Colonic mucosa (tissue), 4 donors: ENCODE data around the gene ACP7. TPM values are rescaled to one million over a fixed set of nuclear protein-coding genes. Genes with fewer than 3 reads are reported as not detected.

Experiments used
- DNase-seq: peaks from one replicate; pipeline ENCODE4 v3.0.0-alpha.2; 2020
- H3K27ac ChIP-seq: fragments of 200-600 bp; one replicate; pipeline ENCODE4 v1.8.0; 2021
- H3K27me3 ChIP-seq: fragments of 200-600 bp; one replicate; pipeline ENCODE4 v1.8.0; 2021
- H3K36me3 ChIP-seq: fragments of 200-600 bp; one replicate; pipeline ENCODE4 v1.8.0; 2021
- H3K4me1 ChIP-seq: fragments of 200-600 bp; one replicate; pipeline ENCODE4 v1.8.0; 2021; ENCODE audit warnings: mild to moderate bottlenecking
- H3K4me3 ChIP-seq: fragments of 200-600 bp; one replicate; pipeline ENCODE4 v1.8.0; 2021
- H3K9ac ChIP-seq, 2 donors: one replicate each; pipeline ENCODE4 v1.7.0; 2013; ENCODE audit warnings: control low read depth in 2 of 2, low read depth in 2 of 2, low read length in 2 of 2
- H3K9me3 ChIP-seq: fragments of 200-600 bp; one replicate; pipeline ENCODE4 v1.8.0; 2021
- CTCF ChIP-seq: fragments of 200-600 bp; IDR thresholded peaks from one replicate; pipeline ENCODE4 v1.8.0; 2022; ENCODE audit warnings: antibody characterized with exemption, mild to moderate bottlenecking
- intact Hi-C: fragments of 100-400 bp; cut with DNase I; formaldehyde crosslinking; loops from one replicate; pipeline ENCODE4 v1.14.1; 2022
- total RNA-seq, 2 donors: library from RNA; stranded (reverse); fragmentation: NEBNext Ultra II Directional in 1 of 2; extraction: Animal tissue kit (Norgen Biotek cat#: 25700) in 1 of 2; gene quantifications; one replicate each; pipeline ENCODE4 v1.2.1, GENCODE V29; 2021
- donor health status: healthy.
- donor health status: DM: no; HTN: no; CAD: no.
- donor health status: DM: no; HTN: no; CAD: no.

The ACP7 gene
- total RNA-seq, 2 donors from 2014 or later, result not detected

- no peak for TF ChIP-seq CTCF
- H3K27ac ChIP-seq, result no peak overlapping the region
- H3K9me3 ChIP-seq, result no peaks in the 10 kb centered on the region
- peaks cover 29% of the 10 kb centered on the region for H3K4me1 ChIP-seq
- peak overlapping the region in 1 of 2 donors; percentile 16 for H3K9ac ChIP-seq
- no peak for DNase-seq
- H3K36me3 ChIP-seq, result no peaks in the 10 kb centered on the region
- intact Hi-C loops, result no loop called here
- H3K4me3 ChIP-seq, result no peak overlapping the region
- no peaks in the 10 kb centered on the region for H3K27me3 ChIP-seq
Measured at GRCh38 chr19:39130337-39131254, 46.4 kb downstream of the ACP7 start.

GRCh38 chr19:39131255-39131755 is 47.1 kb downstream of the ACP7 start:
- Histone ChIP-seq H3K4me1 (peaks cover 31% of the 10 kb centered on the region), H3K9ac (peak overlapping the region in 1 of 2 donors; percentile 23), H3K27ac (no peak overlapping the region), H3K9me3 (no peaks in the 10 kb centered on the region), H3K4me3 (no peak overlapping the region), H3K36me3 (no peaks in the 10 kb centered on the region), H3K27me3 (no peaks in the 10 kb centered on the region)
- intact Hi-C loops, result no loop called here
- no peak for DNase-seq
- no peak for TF ChIP-seq CTCF

- Histone ChIP-seq H3K9me3 (no peaks in the 10 kb centered on the region), H3K9ac (peak overlapping the region in 1 of 2 donors; percentile 23), H3K36me3 (no peaks in the 10 kb centered on the region), H3K4me1 (peaks cover 34% of the 10 kb centered on the region), H3K27ac (no peak overlapping the region), H3K27me3 (no peaks in the 10 kb centered on the region), H3K4me3 (no peak overlapping the region)
- intact Hi-C loops, result no loop called here
- no peak for TF ChIP-seq CTCF
- no peak for DNase-seq
Measured at GRCh38 chr19:39132344-39132969, 48.3 kb downstream of the ACP7 start.

- peak; percentile 59 for DNase-seq
- H3K9ac ChIP-seq, result peak overlapping the region in 1 of 2 donors; percentile 49
- no peak overlapping the region for H3K4me3 ChIP-seq
- H3K27ac ChIP-seq, result no peak overlapping the region
- H3K9me3 ChIP-seq, result no peaks in the 10 kb centered on the region
- no peak for TF ChIP-seq CTCF
- H3K36me3 ChIP-seq, result no peaks in the 10 kb centered on the region
- intact Hi-C loops, result no loop called here
- H3K4me1 ChIP-seq, result peaks cover 23% of the 10 kb centered on the region
- no peaks in the 10 kb centered on the region for H3K27me3 ChIP-seq
Measured at GRCh38 chr19:39133431-39134270, 49.5 kb downstream of the ACP7 start.

GRCh38 chr19:39135701-39136100 is 51.5 kb downstream of the ACP7 start:
- Histone ChIP-seq H3K4me1 (peaks cover 18% of the 10 kb centered on the region), H3K27ac (no peak overlapping the region), H3K4me3 (no peak overlapping the region), H3K36me3 (no peaks in the 10 kb centered on the region), H3K27me3 (no peaks in the 10 kb centered on the region), H3K9me3 (no peaks in the 10 kb centered on the region), H3K9ac (no peak overlapping the region)
- no peak for DNase-seq
- intact Hi-C loops, result no loop called here
- TF ChIP-seq CTCF, result no peak
